ENCODE measurements around the gene NUTM2E. TPM values are rescaled to one million over a fixed set of nuclear protein-coding genes. Genes with fewer than 3 reads are reported as not detected.
"Not testable (repeated sequence)": the region's sequence is repeated elsewhere in the genome, so short reads cannot be mapped to it uniquely, and the experiment has no call there.

NUTM2E gene
- total and polyA plus RNA-seq, 2 of the 4 experiments (the other 2 are of a cell fraction): not detected

GRCh38 chr10:79779310-79779938 is 47.1 kb upstream of the NUTM2E start:
- H3K4me2 ChIP-seq (ENCODE audit: low read depth, low read length); H3K4ac ChIP-seq (ENCODE audit: low read depth, low read length); H4K5ac ChIP-seq (ENCODE audit: low read depth, low read length); H4K8ac ChIP-seq (ENCODE audit: low read depth in 2 of 2, low read length in 2 of 2); H3K9me3 ChIP-seq (ENCODE audit: control insufficient read depth, insufficient read depth, low read length); H2AFZ ChIP-seq (replicated peaks; ENCODE audit: low read length, poor library complexity); H3K56ac ChIP-seq (ENCODE audit: extremely low read depth, insufficient read depth, low read length); H2BK120ac ChIP-seq (ENCODE audit: low read depth, low read length); H2BK20ac ChIP-seq (ENCODE audit: low read depth, low read length); H3K9ac ChIP-seq (ENCODE audit: low read depth, low read length); H4K20me1 ChIP-seq (ENCODE audit: insufficient read depth, low read length); H3K36me3 ChIP-seq (ENCODE audit: control insufficient read depth, insufficient read depth, low read length); H2AK9ac ChIP-seq (replicated peaks; ENCODE audit: low read depth, low read length, poor library complexity); BruUV-seq (replicated peaks); H3K18ac ChIP-seq (ENCODE audit: low read depth, low read length); in situ Hi-C loops (cut with MboI; ENCODE audit: low sequenced_read_pairs); H3K27ac ChIP-seq (ENCODE audit: insufficient read depth, low read length); H3K14ac ChIP-seq (replicated peaks; ENCODE audit: low read depth, low read length); H3K4me1 ChIP-seq (ENCODE audit: control insufficient read depth, insufficient read depth, low read length); dilution Hi-C loops (cut with HindIII; ENCODE audit: low sequenced_read_pairs, unreplicated experiment); POLR2A ChIA-PET (ENCODE audit: unreplicated experiment); H2BK15ac ChIP-seq (ENCODE audit: low read depth, low read length); H2BK5ac ChIP-seq (ENCODE audit: low read depth, low read length, poor library complexity, severe bottlenecking); H3K4me3 ChIP-seq (ENCODE audit: insufficient read depth, low read depth, low read length); H3K79me1 ChIP-seq (ENCODE audit: low read depth in 1 of 2, low read length in 2 of 2); H4K91ac ChIP-seq (ENCODE audit: insufficient read depth, low read depth, low read length); H3K27me3 ChIP-seq (ENCODE audit: control insufficient read depth, insufficient read depth, low read length); H3K9me1 ChIP-seq (ENCODE audit: insufficient read depth, low read length); H2AK5ac ChIP-seq (ENCODE audit: low read depth, low read length); H3K23ac ChIP-seq (ENCODE audit: low read depth, low read length): not testable (repeated sequence)
- ATAC-seq (ENCODE audit: low read depth): peak; percentile 93
- intact Hi-C loops (cut with micrococcal nuclease): loop anchor here (2.0 kb wide), 1 partner anchor 149 kb away; no protein-coding TSS in a partner anchor
- TF ChIP-seq SMC3 (IDR thresholded peaks at IDR 0.05; ENCODE audit: low read depth, low read length) (peak; percentile 28; the same call in 1 of the 2 replicates), CTCF (conservative IDR thresholded peaks at IDR 0.05; ENCODE audit: low read depth, low read length) (peak; percentile 54), RAD21 (IDR thresholded peaks at IDR 0.05; ENCODE audit: low read length) (peak; percentile 55)
- no CpG with 5 or more reads among the region's 14 CpGs for WGBS, 2 experiments (ENCODE audit: extremely low coverage in 2 of 2, insufficient read length in 1 of 2)
- DNase-seq: peak; percentile 73
- CTCF ChIA-PET: interaction anchor here (0.8 kb wide), 1 partner anchor 146 kb away, joined by 3 read pairs; no protein-coding TSS in a partner anchor

- ATAC-seq (ENCODE audit: low read depth): not testable (repeated sequence)
These were observed 46.5 kb upstream of the NUTM2E start for GRCh38 chr10:79779992-79780391.

More at GRCh38 chr10:79779992-79780391, 46.5 kb upstream of the NUTM2E start:
- H4K91ac ChIP-seq (ENCODE audit: insufficient read depth, low read depth, low read length); H3K23ac ChIP-seq (ENCODE audit: low read depth, low read length); H3K79me1 ChIP-seq (ENCODE audit: low read depth in 1 of 2, low read length in 2 of 2); H4K20me1 ChIP-seq (ENCODE audit: insufficient read depth, low read length); H3K56ac ChIP-seq (ENCODE audit: extremely low read depth, insufficient read depth, low read length); H2AFZ ChIP-seq (replicated peaks; ENCODE audit: low read length, poor library complexity); H3K18ac ChIP-seq (ENCODE audit: low read depth, low read length); DNase-seq; H3K27ac ChIP-seq (ENCODE audit: insufficient read depth, low read length); BruUV-seq (replicated peaks); H4K8ac ChIP-seq (ENCODE audit: low read depth in 2 of 2, low read length in 2 of 2); H2AK9ac ChIP-seq (replicated peaks; ENCODE audit: low read depth, low read length, poor library complexity); POLR2A ChIA-PET (ENCODE audit: unreplicated experiment); H3K27me3 ChIP-seq (ENCODE audit: control insufficient read depth, insufficient read depth, low read length); H3K4me1 ChIP-seq (ENCODE audit: control insufficient read depth, insufficient read depth, low read length); H3K14ac ChIP-seq (replicated peaks; ENCODE audit: low read depth, low read length); H3K9ac ChIP-seq (ENCODE audit: low read depth, low read length); H2BK15ac ChIP-seq (ENCODE audit: low read depth, low read length); H3K9me3 ChIP-seq (ENCODE audit: control insufficient read depth, insufficient read depth, low read length); H3K4me3 ChIP-seq (ENCODE audit: insufficient read depth, low read depth, low read length); H3K4me2 ChIP-seq (ENCODE audit: low read depth, low read length); H2BK20ac ChIP-seq (ENCODE audit: low read depth, low read length); H2BK5ac ChIP-seq (ENCODE audit: low read depth, low read length, poor library complexity, severe bottlenecking); H2AK5ac ChIP-seq (ENCODE audit: low read depth, low read length); dilution Hi-C loops (cut with HindIII; ENCODE audit: low sequenced_read_pairs, unreplicated experiment); H4K5ac ChIP-seq (ENCODE audit: low read depth, low read length); H3K4ac ChIP-seq (ENCODE audit: low read depth, low read length); H3K36me3 ChIP-seq (ENCODE audit: control insufficient read depth, insufficient read depth, low read length); CTCF ChIA-PET; H2BK120ac ChIP-seq (ENCODE audit: low read depth, low read length); H3K9me1 ChIP-seq (ENCODE audit: insufficient read depth, low read length); in situ Hi-C loops (cut with MboI; ENCODE audit: low sequenced_read_pairs): not testable (repeated sequence)
- intact Hi-C loops (cut with micrococcal nuclease): loop anchor here (2.0 kb wide), 1 partner anchor 149 kb away; no protein-coding TSS in a partner anchor
- no CpG with 5 or more reads among the region's 2 CpGs for WGBS, 2 experiments (ENCODE audit: extremely low coverage in 2 of 2, insufficient read length in 1 of 2)
